Measurements from ENCODE around the gene PKD1. TPM values are rescaled to one million over a fixed set of nuclear protein-coding genes. Genes with fewer than 3 reads are reported as not detected.

PKD1 gene
- total and polyA plus RNA-seq, 2 donors (not counting 1 experiment from before 2014, with no cell fraction given), result 100 to 116 TPM

DNA sequence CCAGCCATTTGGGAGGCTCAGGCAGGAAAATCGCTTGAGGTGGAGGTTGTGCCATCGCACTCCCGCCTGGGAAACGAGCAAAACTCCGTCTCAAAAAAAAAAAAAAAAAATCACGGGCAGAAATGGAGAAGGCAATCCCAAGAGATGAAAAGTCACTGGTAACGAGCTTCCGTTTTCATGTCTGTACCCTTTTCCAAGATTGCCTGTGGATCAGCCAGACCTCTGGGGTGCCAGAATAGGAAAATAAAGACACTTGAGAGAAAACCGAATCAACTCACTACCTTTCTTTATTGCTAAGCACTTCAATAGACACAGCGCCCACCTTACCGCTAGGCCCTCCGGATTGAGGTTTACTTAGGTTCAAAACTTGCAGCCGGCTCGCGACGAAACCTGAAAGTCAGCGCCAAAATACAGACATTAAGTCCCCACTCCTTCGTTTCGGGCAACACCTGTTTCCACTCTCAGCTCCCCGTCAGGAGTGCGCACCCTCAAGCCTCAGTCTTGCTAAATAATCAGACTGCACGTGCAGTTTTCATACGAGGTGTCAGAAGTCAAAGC, 18.9 kb upstream of the PKD1 start:
- ATAC-seq (ENCODE audit: low read depth), result no peak
- DNase-seq, result no peak
- H3K4me3 Mint-ChIP-seq, result peak overlapping the region; percentile 79
- peaks cover 72% of the 10 kb centered on the region for H3K4me1 Mint-ChIP-seq
- peaks cover 0 to 18% of the 10 kb centered on the region in 2 experiments for H3K36me3 ChIP-seq (replicated peaks in 1 of 2; ENCODE audit: control extremely low read depth in 1 of 2, control insufficient read depth in 1 of 2, extremely low read depth in 1 of 2, insufficient read depth in 2 of 2, low read length in 1 of 2)
- H3K4me3 ChIP-seq (ENCODE audit: control extremely low read depth in 1 of 5, extremely low read depth in 1 of 5, insufficient read depth in 1 of 5, low read depth in 2 of 5, low read length in 4 of 5), result peak overlapping the region; percentile 70 to 100 (median 90)
- under 1% methylated on average over 23 of the region's 23 CpGs for WGBS (ENCODE audit: insufficient coverage)
- H3K9ac ChIP-seq (ENCODE audit: low read length), result peak overlapping the region; percentile 99
- H3K27me3 ChIP-seq (replicated peaks in 1 of 4; ENCODE audit: control extremely low read depth in 1 of 4, control insufficient read depth in 3 of 4, insufficient read depth in 4 of 4, low read length in 3 of 4), result peaks cover 0 to 4% (median 0%) of the 10 kb centered on the region in 4 experiments
- H3K4me1 ChIP-seq (ENCODE audit: control insufficient read depth in 2 of 2, insufficient read depth in 2 of 2, low read length in 2 of 2), result peaks cover 48 to 78% of the 10 kb centered on the region in 2 donors
- peak overlapping the region; percentile 74 for H3K27ac Mint-ChIP-seq
- H3K9me3 Mint-ChIP-seq (ENCODE audit: insufficient read depth), result no peaks in the 10 kb centered on the region
- peak overlapping the region; percentile 66 to 84 for H3K27ac ChIP-seq (ENCODE audit: low read length in 2 of 2)
- ChIA-PET CTCF (interaction anchor here (0.6 to 5.9 kb wide), 21 partner anchors 14 to 987 kb away, joined by 3 to 72 read pairs (median 4); partner anchors contain the start of genes ECI1, MLST8, NOXO1 and NTHL1), POLR2A (interaction anchor here (0.7 to 1.8 kb wide), 17 partner anchors 14 to 1347 kb away, joined by 3 to 16 read pairs (median 5); partner anchors contain the start of genes ATP6V0C, ECI1, MLST8 and MSRB1)
- H3K9me3 ChIP-seq (ENCODE audit: control extremely low read depth in 1 of 3, control insufficient read depth in 2 of 3, insufficient read depth in 1 of 3, low read length in 2 of 3), result no peaks in the 10 kb centered on the region
- H2AFZ ChIP-seq (ENCODE audit: insufficient read depth, low read depth, low read length, poor library complexity, severe bottlenecking), result no peak overlapping the region
- H4K20me1 ChIP-seq (ENCODE audit: control insufficient read depth, insufficient read depth, low read length, poor library complexity, severe bottlenecking), result peaks cover 86% of the 10 kb centered on the region
- TF ChIP-seq CTCF (IDR thresholded peaks at IDR 0.05), result no peak
- TF ChIP-seq EZH2 (IDR thresholded peaks at IDR 0.05; ENCODE audit: borderline replicate concordance, insufficient read depth, low read depth, low read length, poor library complexity, severe bottlenecking), result no peak
- no peaks in the 10 kb centered on the region for H3K27me3 Mint-ChIP-seq
- intact Hi-C loops (cut with micrococcal nuclease), result loop anchor here (1.0 to 10.0 kb wide), 15 partner anchors 14 to 750 kb away; partner anchors contain the start of genes ATP6V0C, E4F1, ECI1 and MLST8
- H3K4me2 ChIP-seq (replicated peaks; ENCODE audit: low read depth, low read length, poor library complexity, severe bottlenecking), result peak overlapping the region; percentile 98
- H3K79me2 ChIP-seq (ENCODE audit: control insufficient read depth, insufficient read depth, low read length), result peaks cover 79% of the 10 kb centered on the region

All from B cell (primary cell).